ENCODE data around the gene PKD1.

PKD1 gene

GRCh38 chr16:2084895-2085625, 50.6 kb downstream of the PKD1 start:
- DNase-seq: no peak
- peaks cover 0 to 16% (median 2%) of the 10 kb centered on the region in 4 donors for H3K4me1 ChIP-seq
- H3K36me3 ChIP-seq: peaks cover 27 to 100% (median 78%) of the 10 kb centered on the region in 3 donors
- TF ChIP-seq CTCF (IDR thresholded peaks at IDR 0.05): no peak
- no peaks in the 10 kb centered on the region for H3K27me3 ChIP-seq
- H3K4me3 ChIP-seq: no peak overlapping the region
- intact Hi-C loops (cut with DNase I; ENCODE audit: low total_unique reads): no loop called here
- H3K27ac ChIP-seq: peak overlapping the region in 1 of 2 donors; percentile 38
- H3K9me3 ChIP-seq: no peaks in the 10 kb centered on the region

DNA sequence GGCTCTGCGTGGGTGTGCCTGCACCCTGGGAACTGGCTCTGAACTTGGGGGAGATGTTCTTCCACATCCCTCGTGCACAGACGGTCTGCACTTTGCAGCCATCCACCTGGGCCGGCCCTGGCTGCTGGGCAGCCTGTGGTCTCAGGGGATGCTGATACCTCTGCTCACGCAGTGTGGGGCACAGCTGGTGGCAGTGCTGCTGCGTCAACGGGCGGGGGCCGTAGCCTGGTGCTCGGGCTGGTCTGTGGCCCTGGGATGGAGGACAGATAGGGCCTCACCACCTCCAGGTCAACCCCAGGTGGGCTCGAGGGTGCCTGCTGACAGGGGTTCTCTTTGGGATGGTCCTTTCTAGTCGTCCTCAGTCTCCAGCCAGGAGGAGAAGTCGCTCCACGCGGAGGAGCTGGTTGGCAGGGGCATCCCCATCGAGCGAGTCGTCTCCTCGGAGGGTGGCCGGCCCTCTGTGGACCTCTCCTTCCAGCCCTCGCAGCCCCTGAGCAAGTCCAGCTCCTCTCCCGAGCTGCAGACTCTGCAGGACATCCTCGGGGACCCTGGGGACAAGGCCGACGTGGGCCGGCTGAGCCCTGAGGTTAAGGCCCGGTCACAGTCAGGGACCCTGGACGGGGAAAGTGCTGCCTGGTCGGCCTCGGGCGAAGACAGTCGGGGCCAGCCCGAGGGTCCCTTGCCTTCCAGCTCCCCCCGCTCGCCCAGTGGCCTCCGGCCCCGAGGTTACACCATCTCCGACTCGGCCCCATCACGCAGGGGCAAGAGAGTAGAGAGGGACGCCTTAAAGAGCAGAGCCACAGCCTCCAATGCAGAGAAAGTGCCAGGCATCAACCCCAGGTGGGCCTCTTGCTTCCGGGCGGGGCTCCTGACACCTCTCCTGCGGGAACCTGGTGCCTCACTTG, 51.6 kb downstream of the PKD1 start:
- H3K4me3 ChIP-seq: no peak overlapping the region
- H3K36me3 ChIP-seq: peaks cover 27 to 100% (median 78%) of the 10 kb centered on the region in 3 donors
- H3K27ac ChIP-seq: no peak overlapping the region
- TF ChIP-seq CTCF (IDR thresholded peaks at IDR 0.05): no peak
- no peak for DNase-seq
- H3K4me1 ChIP-seq: peaks cover 0 to 16% (median 2%) of the 10 kb centered on the region in 4 donors
- no peaks in the 10 kb centered on the region for H3K27me3 ChIP-seq
- H3K9me3 ChIP-seq: no peaks in the 10 kb centered on the region
- intact Hi-C loops (cut with DNase I; ENCODE audit: low total_unique reads): no loop called here

GRCh38 chr16:2083409-2083808, 52.3 kb downstream of the PKD1 start:
- no peak for TF ChIP-seq CTCF (IDR thresholded peaks at IDR 0.05)
- Histone ChIP-seq H3K27ac (no peak overlapping the region), H3K4me3 (no peak overlapping the region), H3K9me3 (no peaks in the 10 kb centered on the region), H3K4me1 (peaks cover 0 to 16% (median 2%) of the 10 kb centered on the region in 4 donors), H3K27me3 (no peaks in the 10 kb centered on the region), H3K36me3 (peaks cover 26 to 100% (median 78%) of the 10 kb centered on the region in 3 donors)
- no peak for DNase-seq
- intact Hi-C loops (cut with DNase I; ENCODE audit: low total_unique reads): no loop called here

GRCh38 chr16:2082983-2083364, 52.7 kb downstream of the PKD1 start:
- intact Hi-C loops (cut with DNase I; ENCODE audit: low total_unique reads): no loop called here
- TF ChIP-seq CTCF (IDR thresholded peaks at IDR 0.05): no peak
- Histone ChIP-seq H3K36me3 (peaks cover 23 to 100% (median 75%) of the 10 kb centered on the region in 3 donors), H3K9me3 (no peaks in the 10 kb centered on the region), H3K4me1 (peaks cover 0 to 16% (median 2%) of the 10 kb centered on the region in 4 donors), H3K27ac (no peak overlapping the region), H3K4me3 (no peak overlapping the region), H3K27me3 (no peaks in the 10 kb centered on the region)
- no peak for DNase-seq

GRCh38 chr16:2082171-2082982, 53.3 kb downstream of the PKD1 start:
- no peak for TF ChIP-seq CTCF (IDR thresholded peaks at IDR 0.05)
- H3K9me3 ChIP-seq: no peaks in the 10 kb centered on the region
- no peak for DNase-seq
- H3K36me3 ChIP-seq: peaks cover 23 to 100% (median 75%) of the 10 kb centered on the region in 3 donors
- no peak overlapping the region for H3K4me3 ChIP-seq
- H3K4me1 ChIP-seq: peaks cover 0 to 16% (median 2%) of the 10 kb centered on the region in 4 donors
- H3K27ac ChIP-seq: no peak overlapping the region
- no peaks in the 10 kb centered on the region for H3K27me3 ChIP-seq
- intact Hi-C loops (cut with DNase I; ENCODE audit: low total_unique reads): no loop called here
